GM18861 (cell line): ENCODE data around the gene SLC3A2.

ENCODE experiments used
- ATAC-seq: cut with Tn5 transposase; IDR thresholded peaks from one replicate; pipeline ENCODE4 v1.9.1; 2021; ENCODE audit not compliant: unreplicated experiment

Gene SLC3A2

GRCh38 chr11:62880231-62880802 is 379 bp upstream of the SLC3A2 start:
- peak; percentile 16 for ATAC-seq

GRCh38 chr11:62881579-62882430 is 1.1 kb downstream of the SLC3A2 start:
- peak; percentile 32 for ATAC-seq

GRCh38 chr11:62882431-62882749 is 1.7 kb downstream of the SLC3A2 start:
- no peak for ATAC-seq

GRCh38 chr11:62882788-62883501 is 2.2 kb downstream of the SLC3A2 start:
- no peak for ATAC-seq

- ATAC-seq = no peak
Observed at GRCh38 chr11:62883673-62884072, 3.0 kb downstream of the SLC3A2 start.

- ATAC-seq = no peak
Observed at GRCh38 chr11:62885137-62885750, 4.5 kb downstream of the SLC3A2 start.

GRCh38 chr11:62888406-62888805 is 7.7 kb downstream of the SLC3A2 start:
- ATAC-seq = no peak

GRCh38 chr11:62889126-62889483 is 8.4 kb downstream of the SLC3A2 start:
- no peak for ATAC-seq

GRCh38 chr11:62889484-62890437 is 9.1 kb downstream of the SLC3A2 start:
- ATAC-seq = no peak

- no peak for ATAC-seq
Observed at GRCh38 chr11:62892077-62892922, 11.6 kb downstream of the SLC3A2 start.

GRCh38 chr11:62895501-62895900 is 14.8 kb downstream of the SLC3A2 start:
- no peak for ATAC-seq

- ATAC-seq = no peak
Observed at GRCh38 chr11:62896049-62896448, 15.4 kb downstream of the SLC3A2 start.

GRCh38 chr11:62897311-62897710 is 16.6 kb downstream of the SLC3A2 start:
- ATAC-seq = no peak

- ATAC-seq = no peak
Observed at GRCh38 chr11:62898027-62898426, 17.3 kb downstream of the SLC3A2 start.

- no peak for ATAC-seq
Observed at GRCh38 chr11:62902932-62903331, 22.2 kb downstream of the SLC3A2 start.

GRCh38 chr11:62905296-62905695 is 24.6 kb downstream of the SLC3A2 start:
- no peak for ATAC-seq

- no peak for ATAC-seq
Observed at GRCh38 chr11:62905927-62906531, 25.3 kb downstream of the SLC3A2 start.

GRCh38 chr11:62908468-62909072 is 27.9 kb downstream of the SLC3A2 start:
- no peak for ATAC-seq
